OCI-LY7 (cell line): ENCODE results near the gene PCNX3. TPM values are rescaled to one million over a fixed set of nuclear protein-coding genes. Genes with fewer than 3 reads are reported as not detected.

Source experiments
- BruUV-seq: library from RNA; stranded (reverse); fragments of 400-500 nt; replicated peaks from 2 replicates; lab custom pipeline; 2021; lab: Mats Ljungman, UMichigan
- CTCF ChIA-PET: fragments of 300-600 bp; sonication (Branson Sonifier 250); formaldehyde crosslinking; loops from one replicate; lab custom pipeline; 2022; ENCODE audit warnings: antibody characterized with exemption; ENCODE audit not compliant: unreplicated experiment; lab: Charles Lee
- POLR2A ChIA-PET: fragments of 300-600 bp; sonication (Branson Sonifier 250); formaldehyde crosslinking; loops from one replicate; lab custom pipeline; 2022; ENCODE audit warnings: antibody characterized with exemption; lab: Charles Lee
- DNase-seq: peaks from one replicate; pipeline ENCODE4 v3.0.0-alpha.2; 2015; ENCODE audit warnings: low spot score
- H2AFZ ChIP-seq: fragments of 200-600 bp; sonication (generic), shearing (Covaris generic); 2 replicates; pipeline ENCODE4 v1.6.1; 2014; ENCODE audit warnings: mild to moderate bottlenecking, antibody characterized with exemption, low read length, moderate library complexity
- H3K27ac ChIP-seq: fragments of 200-600 bp; sonication (generic); 2 replicates; pipeline ENCODE4 v1.5.1; 2014; ENCODE audit warnings: mixed run types, low read depth, mild to moderate bottlenecking, moderate library complexity, low read length, inconsistent platforms; ENCODE audit not compliant: poor library complexity, severe bottlenecking
- H3K36me3 ChIP-seq: fragments of 200-600 bp; sonication (generic); 2 replicates; pipeline ENCODE4 v1.6.1; 2014; ENCODE audit warnings: mild to moderate bottlenecking, antibody characterized with exemption, low read length, moderate library complexity, mixed read lengths; ENCODE audit not compliant: insufficient read depth
- H3K4me1 ChIP-seq: fragments of 200-600 bp; sonication (generic); 2 replicates; pipeline ENCODE4 v1.5.1; 2014; ENCODE audit warnings: mild to moderate bottlenecking, low read length; ENCODE audit not compliant: insufficient read depth, poor library complexity, severe bottlenecking
- H3K4me2 ChIP-seq: fragments of 200-600 bp; sonication (generic); 2 replicates; pipeline ENCODE4 v1.6.1; 2014; ENCODE audit warnings: mild to moderate bottlenecking, low read length
- H3K4me3 ChIP-seq: fragments of 200-600 bp; sonication (generic); 2 replicates; pipeline ENCODE4 v1.5.1; 2014; ENCODE audit warnings: mild to moderate bottlenecking, low read depth, low read length; ENCODE audit not compliant: poor library complexity, severe bottlenecking
- H3K79me2 ChIP-seq: fragments of 200-600 bp; sonication (generic); 2 replicates; pipeline ENCODE4 v1.6.1; 2016; ENCODE audit warnings: low read depth, mild to moderate bottlenecking, low read length, moderate library complexity, mixed read lengths; ENCODE audit not compliant: insufficient read depth
- H3K9me2 ChIP-seq: fragments of 200-600 bp; sonication (generic); 2 replicates; pipeline ENCODE4 v1.6.1; 2016; ENCODE audit warnings: mild to moderate bottlenecking, low read length, mixed read lengths; ENCODE audit not compliant: insufficient read depth
- H3K9me3 ChIP-seq: fragments of 200-600 bp; sonication (generic); 2 replicates; pipeline ENCODE4 v1.6.1; 2014; ENCODE audit warnings: mild to moderate bottlenecking, mixed run types, low read length, mixed read lengths
- H4K20me1 ChIP-seq: fragments of 200-600 bp; sonication (generic); 2 replicates; pipeline ENCODE4 v1.6.1; 2014; ENCODE audit warnings: mild to moderate bottlenecking, antibody characterized with exemption, low read length, moderate library complexity, mixed read lengths; ENCODE audit not compliant: insufficient read depth
- CTCF ChIP-seq: fragments of 200-600 bp; sonication (generic); conservative IDR thresholded peaks from 2 replicates; pipeline ENCODE4 v1.5.1; 2014; ENCODE audit warnings: mild to moderate bottlenecking, antibody characterized with exemption, low read length, moderate library complexity, mixed read lengths
- EZH2phosphoT487 ChIP-seq: fragments of 200-600 bp; sonication (generic); IDR thresholded peaks from 2 replicates; pipeline ENCODE4 v1.6.1; 2018; ENCODE audit warnings: low read depth, borderline replicate concordance, mild to moderate bottlenecking, mixed run types, antibody characterized with exemption, low read length, moderate library complexity, mixed read lengths
- intact Hi-C: fragments of 100-400 bp; cut with micrococcal nuclease; formaldehyde crosslinking; loops from one replicate; pipeline ENCODE4 v1.10.0; 2022; ENCODE audit not compliant: unreplicated experiment
- total RNA-seq, 2 experiments: library from RNA; depleted of rRNA in 1 of 2; stranded (reverse); fragments of >200 nt in 1 of 2; shearing (Covaris generic) in 1 of 2; gene quantifications; 2 replicates each; pipeline ENCODE4 v1.2.3, GENCODE V29; 2014 to 2022

PCNX3 gene
- total RNA-seq, 2 experiments from 2014 or later, result 36.2 to 66.7 TPM

GRCh38 chr11:65595543-65596281, 19.9 kb upstream of the PCNX3 start, which contains the start of gene KCNK7:
Gene KCNK7 (minus strand): TSS chr11:65595800. CDS start chr11:65595772, 28 bp downstream.
- Histone ChIP-seq H3K4me2 (no peak within 1 kb of the TSS), H3K79me2 (no peaks in the 10 kb centered on the region), H3K9me3 (no peaks in the 10 kb centered on the region), H2AFZ (no peak within 1 kb of the TSS), H3K36me3 (peaks cover 19% of the 10 kb centered on the region; the same call in 1 of the 2 replicates), H3K4me1 (no peaks in the 10 kb centered on the region), H4K20me1 (no peaks in the 10 kb centered on the region), H3K4me3 (no peak within 1 kb of the TSS), H3K27ac (no peak within 1 kb of the TSS), H3K9me2 (no peaks in the 10 kb centered on the region)
- DNase-seq, result no peak
- no TSS peak for BruUV-seq
- TF ChIP-seq EZH2phosphoT487, result no peak
- TF ChIP-seq CTCF, result no peak
- ChIA-PET CTCF (no interaction called here), POLR2A (no interaction called here)
- intact Hi-C loops, result no loop called here

- CTCF ChIA-PET, result no interaction called here
- POLR2A ChIA-PET, result no interaction called here
Observed at GRCh38 chr11:65596520-65596919, 19.1 kb upstream of the PCNX3 start.

More at GRCh38 chr11:65596520-65596919, 19.1 kb upstream of the PCNX3 start:
- Histone ChIP-seq H3K27ac (no peak overlapping the region), H3K9me2 (no peaks in the 10 kb centered on the region), H3K79me2 (no peaks in the 10 kb centered on the region), H3K36me3 (peaks cover 19% of the 10 kb centered on the region; the same call in 1 of the 2 replicates), H2AFZ (no peak overlapping the region), H3K9me3 (no peaks in the 10 kb centered on the region), H3K4me3 (no peak overlapping the region), H3K4me1 (no peaks in the 10 kb centered on the region), H4K20me1 (no peaks in the 10 kb centered on the region), H3K4me2 (no peak overlapping the region)
- DNase-seq, result no peak
- no peak for TF ChIP-seq EZH2phosphoT487
- no peak for TF ChIP-seq CTCF
- BruUV-seq, result no TSS peak
- intact Hi-C loops, result no loop called here
